G401 (cell line): ENCODE data around the gene GSS. TPM values are rescaled to one million over a fixed set of nuclear protein-coding genes. Genes with fewer than 3 reads are reported as not detected.
"Not testable (repeated sequence)": the region's sequence is repeated elsewhere in the genome, so short reads cannot be mapped to it uniquely, and the experiment has no call there.

Experiments used
- DNase-seq: peaks from one replicate; pipeline ENCODE4 v3.0.0-alpha.2; 2015; ENCODE audit warnings: low spot score
- in situ Hi-C: cut with HindIII; loops from 2 replicates; pipeline ENCODE4 v1.10.0; 2016; ENCODE audit warnings: low sequenced_read_pairs, mixed read lengths
- total RNA-seq: library from RNA; depleted of rRNA; stranded (reverse); fragments of >200 nt; shearing (Covaris generic); gene quantifications from 2 replicates; pipeline ENCODE4 v1.2.3, GENCODE V29; 2014

The GSS gene
- total RNA-seq, 1 experiment from 2014 or later = 112 TPM

DNA sequence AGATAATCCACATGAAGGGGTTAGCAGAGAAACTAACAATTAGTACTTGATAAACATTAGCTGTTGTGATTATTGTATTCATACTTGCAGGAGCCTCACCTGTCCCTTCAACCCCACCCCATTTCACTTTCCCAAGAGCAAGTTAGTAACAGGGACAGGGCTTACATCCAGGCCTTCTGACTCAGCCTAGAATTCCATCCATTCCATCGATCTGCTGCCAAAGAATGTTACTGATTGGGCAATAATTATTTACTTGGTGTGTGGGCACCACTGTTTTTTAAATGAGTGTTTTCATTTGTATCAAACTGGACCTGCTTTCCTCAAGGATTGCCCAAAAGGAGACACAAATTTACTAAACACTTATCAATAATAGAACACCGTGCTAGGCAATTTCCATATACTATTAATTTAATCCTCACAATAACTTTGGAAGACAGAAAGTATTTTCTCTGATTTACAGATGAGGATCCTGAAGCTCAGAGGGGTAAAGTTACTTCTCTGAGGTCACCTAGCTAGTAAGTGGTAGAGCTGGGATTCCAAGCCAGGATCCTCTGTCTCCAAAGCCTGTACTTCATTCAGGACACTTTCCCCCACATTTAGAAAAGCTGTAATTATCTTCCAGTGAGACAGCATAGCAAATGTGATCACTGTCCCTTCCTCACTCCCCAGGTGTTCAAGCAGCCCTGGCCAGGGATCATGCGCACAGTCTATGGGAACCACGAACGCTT lies 32.8 kb downstream of the GSS start:
- no peak for DNase-seq
- in situ Hi-C loops = no loop called here

GRCh38 chr20:34921436-34921835 lies 34.2 kb downstream of the GSS start:
- no peak for DNase-seq
- in situ Hi-C loops = no loop called here

- no peak for DNase-seq
- in situ Hi-C loops = no loop called here
These were observed 35.6 kb downstream of the GSS start for GRCh38 chr20:34920055-34920454.

- in situ Hi-C loops = no loop called here
- DNase-seq = no peak
These were observed 38.7 kb downstream of the GSS start for GRCh38 chr20:34916774-34917354.

DNA sequence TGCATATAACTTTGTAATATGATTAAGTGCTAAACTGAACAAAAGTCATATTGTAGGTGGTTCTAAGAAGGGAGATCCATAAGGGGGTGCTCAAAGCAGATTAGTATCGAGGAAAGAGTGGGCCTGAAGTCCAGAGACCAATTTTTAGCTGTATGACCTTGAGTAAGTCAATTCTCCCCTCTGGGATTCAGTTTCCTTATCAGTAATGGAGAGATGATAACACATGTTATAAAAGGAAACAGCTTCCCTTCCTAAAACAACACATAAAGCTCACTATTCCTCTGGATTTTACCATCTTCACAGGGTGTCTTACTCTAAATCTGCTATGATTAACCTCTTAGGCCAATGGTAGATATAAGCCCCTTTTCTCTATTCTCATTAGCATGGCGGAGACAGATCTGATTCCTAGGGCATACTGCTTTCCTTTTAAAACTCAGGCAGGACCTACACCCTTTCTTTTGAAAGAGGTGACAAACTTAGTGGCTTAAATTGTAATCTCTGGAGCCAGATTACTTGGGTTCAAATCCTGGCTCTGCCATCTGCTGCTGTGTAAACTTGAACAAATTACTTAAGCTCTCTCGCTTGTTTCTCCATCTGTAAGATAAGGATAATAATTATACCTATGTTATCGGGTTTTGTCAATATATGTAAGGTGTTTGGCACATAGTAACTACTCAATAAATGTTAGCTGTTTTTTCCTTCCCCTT lies 39.7 kb downstream of the GSS start:
- in situ Hi-C loops = no loop called here
- DNase-seq = no peak

DNA sequence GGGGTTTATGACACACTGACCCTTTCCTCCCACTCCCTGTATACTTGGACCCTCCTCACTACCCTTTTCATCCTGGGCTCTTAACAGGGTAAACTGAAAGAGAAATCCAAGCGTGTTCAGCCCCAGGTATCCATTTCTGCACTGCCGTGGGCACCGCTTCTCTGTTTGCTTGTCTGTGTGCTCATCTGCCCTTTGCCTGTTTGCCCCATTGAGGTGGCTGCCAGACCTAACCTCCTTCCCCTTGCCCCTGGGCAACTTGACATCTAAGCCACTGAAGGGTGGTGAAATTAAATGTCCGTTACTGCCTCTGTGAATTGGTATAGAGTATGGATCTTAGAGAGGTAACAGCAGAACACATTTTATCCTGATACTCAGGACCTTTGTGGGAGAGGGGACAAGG lies 40.5 kb downstream of the GSS start:
- in situ Hi-C loops = no loop called here
- no peak for DNase-seq

- in situ Hi-C loops = no loop called here
- peak; percentile 55 for DNase-seq
These were observed 47.8 kb downstream of the GSS start for GRCh38 chr20:34907616-34908469.

- DNase-seq = no peak
- in situ Hi-C loops = no loop called here
These were observed 51.4 kb downstream of the GSS start for GRCh38 chr20:34904202-34904621.

DNA sequence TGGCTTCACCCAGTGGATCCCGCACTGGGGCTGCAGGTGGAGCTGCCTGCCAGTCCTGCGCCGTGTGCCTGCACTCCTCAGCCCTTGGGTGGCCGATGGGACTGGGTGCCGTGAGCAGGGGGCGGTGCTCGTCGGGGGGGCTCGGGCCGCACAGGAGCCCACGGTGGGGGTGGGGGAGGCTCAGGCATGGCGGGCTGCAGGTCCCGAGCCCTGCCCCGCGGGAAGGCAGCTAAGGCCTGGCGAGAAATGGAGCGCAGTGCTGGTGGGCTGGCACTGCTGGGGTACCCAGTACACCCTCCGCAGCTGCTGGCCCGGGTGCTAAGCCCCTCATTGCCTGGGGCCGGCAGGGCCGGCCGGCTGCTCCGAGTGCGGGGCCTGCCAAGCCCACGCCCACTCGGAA lies 56.9 kb downstream of the GSS start:
- DNase-seq, in situ Hi-C loops: not testable (repeated sequence)

GRCh38 chr20:34898129-34898528 lies 57.5 kb downstream of the GSS start:
- in situ Hi-C loops, DNase-seq: not testable (repeated sequence)

GRCh38 chr20:34896086-34896621 lies 59.5 kb downstream of the GSS start:
- DNase-seq = peak; percentile 81
- in situ Hi-C loops = no loop called here

DNA sequence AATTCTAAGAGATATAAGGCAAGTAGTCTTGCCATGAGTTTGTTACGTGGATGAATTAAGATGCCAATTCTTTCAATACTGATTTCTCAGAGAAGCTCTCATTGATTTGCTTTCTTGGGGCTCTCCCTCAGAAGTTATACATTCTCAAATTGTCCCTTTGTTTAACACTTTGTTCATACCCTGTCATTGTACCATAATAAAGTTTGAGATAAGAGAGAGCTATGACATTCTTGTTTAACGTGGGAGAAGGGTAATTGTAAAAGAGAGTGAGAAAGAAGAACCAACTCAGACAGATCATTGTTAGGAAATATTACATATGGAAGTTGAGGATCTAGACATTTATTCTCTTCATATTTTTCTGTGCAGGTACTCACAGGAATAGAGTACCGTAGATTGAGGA lies 60.1 kb downstream of the GSS start:
- no peak for DNase-seq
- in situ Hi-C loops = no loop called here

GRCh38 chr20:34894723-34895122 lies 60.9 kb downstream of the GSS start:
- in situ Hi-C loops = no loop called here
- no peak for DNase-seq

GRCh38 chr20:34892671-34893070 lies 62.9 kb downstream of the GSS start:
- no peak for DNase-seq
- in situ Hi-C loops = no loop called here

- DNase-seq = no peak
- in situ Hi-C loops = no loop called here
These were observed 64.2 kb downstream of the GSS start for GRCh38 chr20:34891166-34892062.

GRCh38 chr20:34888468-34888867 lies 67.1 kb downstream of the GSS start:
- in situ Hi-C loops = no loop called here

DNA sequence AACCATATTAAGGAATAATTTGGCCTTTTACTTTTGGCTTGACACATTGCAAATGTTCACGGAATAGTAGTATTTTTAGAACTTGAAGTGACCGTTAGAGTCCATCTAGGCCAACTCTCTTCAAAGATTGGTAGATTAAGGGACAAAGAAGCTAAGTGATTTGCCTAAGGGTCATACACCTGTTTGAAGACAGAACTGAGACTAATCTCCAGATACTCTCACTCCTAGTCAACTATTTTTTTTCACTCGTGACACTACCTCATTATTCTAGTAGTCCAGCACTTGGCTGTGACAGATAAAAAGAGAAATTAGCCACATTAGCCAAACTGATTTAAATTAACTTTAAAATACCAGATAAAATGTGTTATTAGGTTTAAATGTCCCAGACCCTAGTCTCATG lies 68.6 kb downstream of the GSS start:
- in situ Hi-C loops = no loop called here
- no peak for DNase-seq

More at GRCh38 chr20:34888468-34888867, 67.1 kb downstream of the GSS start:
- no peak for DNase-seq

DNA sequence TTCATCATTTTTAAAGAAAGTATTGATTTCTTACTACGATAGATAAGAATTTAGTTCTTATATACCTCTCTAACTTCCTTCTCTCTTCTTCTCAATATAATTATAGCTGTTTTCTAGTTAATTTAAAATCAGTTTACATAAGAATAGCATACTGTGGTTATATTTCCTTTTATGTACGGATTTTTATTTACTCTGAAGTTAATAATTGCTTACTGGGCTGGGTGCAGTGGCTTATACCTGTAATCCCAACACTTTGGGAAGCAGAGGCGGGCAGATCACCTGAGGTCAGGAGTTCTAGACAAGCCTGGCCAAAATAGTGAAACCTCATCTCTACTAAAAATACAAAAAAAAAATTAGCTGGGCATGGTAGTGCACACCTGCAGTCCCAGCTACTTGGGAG lies 69.5 kb downstream of the GSS start:
- in situ Hi-C loops = no loop called here
- DNase-seq = no peak
